PFSK-1 (cell line): ENCODE results near the gene PIK3R1.

Experiments used
- POLR2AphosphoS5 ChIP-seq: IDR thresholded peaks from 2 replicates; pipeline ENCODE4 v1.6.1; 2012; ENCODE audit warnings: low read depth, mild to moderate bottlenecking, control low read depth, low read length, moderate library complexity
- REST ChIP-seq, 2 experiments: IDR thresholded peaks; 2 replicates each; pipeline versions ENCODE4 v1.6.1 to v1.8.0; 2011 to 2012; ENCODE audit warnings: low read depth in 2 of 2, low read length in 2 of 2, control low read depth in 1 of 2, inconsistent platforms in 1 of 2, mild to moderate bottlenecking in 1 of 2, moderate library complexity in 1 of 2; ENCODE audit not compliant: insufficient read depth in 1 of 2
- SIN3A ChIP-seq: IDR thresholded peaks from 2 replicates; pipeline ENCODE4 v1.6.1; 2012; ENCODE audit warnings: mild to moderate bottlenecking, low read length, moderate library complexity, borderline replicate concordance; ENCODE audit not compliant: insufficient read depth
- TAF1 ChIP-seq: IDR thresholded peaks from 2 replicates; pipeline ENCODE4 v1.6.1; 2012; ENCODE audit warnings: low read length, control low read depth, borderline replicate concordance; ENCODE audit not compliant: insufficient read depth

DNA sequence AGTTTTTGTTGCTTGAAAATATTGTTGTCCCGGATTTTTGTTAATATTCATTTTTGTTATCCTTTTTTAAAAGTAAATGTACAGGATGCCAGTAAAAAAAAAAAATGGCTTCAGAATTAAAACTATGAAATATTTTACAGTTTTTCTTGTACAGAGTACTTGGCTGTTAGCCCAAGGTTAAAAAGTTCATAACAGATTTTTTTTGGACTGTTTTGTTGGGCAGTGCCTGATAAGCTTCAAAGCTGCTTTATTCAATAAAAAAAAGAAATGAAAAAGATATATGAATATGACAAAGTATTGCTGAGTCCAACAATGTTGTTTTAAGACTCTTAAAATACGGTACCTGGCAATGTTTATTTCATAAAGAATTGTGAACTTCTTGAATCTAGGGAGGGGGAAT, 82.9 kb downstream of the PIK3R1 start:
- TF ChIP-seq POLR2AphosphoS5: no peak
- no peak for TF ChIP-seq TAF1
- TF ChIP-seq REST (IDR thresholded peaks at IDR 0.05; ENCODE audit: insufficient read depth in 1 of 2, low read depth in 2 of 2, low read length in 2 of 2): no peak
- no peak for TF ChIP-seq SIN3A
